Fibroblast of villous mesenchyme (primary cell): ENCODE results near the gene L3MBTL4. TPM values are rescaled to one million over a fixed set of nuclear protein-coding genes. Genes with fewer than 3 reads are reported as not detected.

Experiments used
- DNase-seq: peaks from one replicate; pipeline ENCODE4 v3.0.0-alpha.2; 2010; ENCODE audit warnings: low read depth
- H3K4me3 ChIP-seq: 2 replicates; pipeline ENCODE4 v1.5.1; 2011; ENCODE audit warnings: low read depth, mild to moderate bottlenecking, low read length
- CTCF ChIP-seq: IDR thresholded peaks from 2 replicates; pipeline ENCODE4 v1.5.1; 2012; ENCODE audit warnings: low read depth, mild to moderate bottlenecking, low read length; ENCODE audit not compliant: insufficient read depth
- total RNA-seq: library from RNA; depleted of rRNA; stranded (reverse); fragments of >200 nt; gene quantifications from 2 replicates; pipeline ENCODE4 v1.2.3, GENCODE V29; 2012

Gene L3MBTL4
- total RNA-seq, 1 donor: not detected

DNA sequence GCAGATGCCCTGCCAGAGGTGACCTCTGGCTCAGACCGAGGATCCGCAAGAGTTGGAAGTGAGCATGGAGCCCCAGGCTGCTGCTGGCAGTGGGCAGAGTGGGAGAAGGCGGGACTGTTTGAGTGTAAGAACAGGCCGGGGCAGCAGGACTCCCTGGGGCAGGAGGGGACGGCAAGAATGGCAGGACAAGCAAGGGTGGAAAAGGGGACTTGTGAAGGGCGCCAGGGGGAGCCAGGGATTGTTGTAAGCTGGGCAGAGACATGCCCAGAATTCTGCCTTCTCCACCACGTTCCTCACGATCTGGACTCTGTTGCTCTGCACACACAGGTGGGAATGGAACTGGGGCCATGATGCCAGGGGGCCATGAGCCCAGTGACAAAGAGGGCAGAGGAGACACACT is 447.0 kb downstream of the L3MBTL4 start:
- no peak overlapping the region for H3K4me3 ChIP-seq
- DNase-seq: no peak
- TF ChIP-seq CTCF: no peak

- no peak overlapping the region for H3K4me3 ChIP-seq
- no peak for TF ChIP-seq CTCF
- DNase-seq: no peak
These were observed 447.7 kb downstream of the L3MBTL4 start for GRCh38 chr18:5967007-5967406.

DNA sequence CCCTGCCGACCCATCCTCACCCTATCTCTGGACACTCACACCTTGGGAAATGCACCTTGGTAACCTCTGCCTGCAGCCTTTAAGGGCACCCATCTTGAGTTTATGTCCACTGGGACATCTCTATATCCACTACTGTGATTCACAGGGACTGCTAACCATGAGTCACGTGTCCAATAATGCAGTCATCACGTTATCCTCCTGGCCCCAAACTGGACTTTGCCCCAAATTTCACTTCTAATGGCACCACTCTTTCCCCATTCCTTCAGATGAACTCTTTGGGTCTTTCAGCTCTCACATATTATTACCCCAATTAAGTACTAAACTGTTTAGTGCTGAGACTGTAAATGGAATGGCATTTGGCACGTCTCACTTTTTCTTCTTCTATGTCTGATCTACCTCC is 448.2 kb downstream of the L3MBTL4 start:
- no peak for DNase-seq
- no peak overlapping the region for H3K4me3 ChIP-seq
- TF ChIP-seq CTCF: no peak

GRCh38 chr18:5964996-5965395 is 449.7 kb downstream of the L3MBTL4 start:
- no peak for DNase-seq
- TF ChIP-seq CTCF: no peak
- no peak overlapping the region for H3K4me3 ChIP-seq

DNA sequence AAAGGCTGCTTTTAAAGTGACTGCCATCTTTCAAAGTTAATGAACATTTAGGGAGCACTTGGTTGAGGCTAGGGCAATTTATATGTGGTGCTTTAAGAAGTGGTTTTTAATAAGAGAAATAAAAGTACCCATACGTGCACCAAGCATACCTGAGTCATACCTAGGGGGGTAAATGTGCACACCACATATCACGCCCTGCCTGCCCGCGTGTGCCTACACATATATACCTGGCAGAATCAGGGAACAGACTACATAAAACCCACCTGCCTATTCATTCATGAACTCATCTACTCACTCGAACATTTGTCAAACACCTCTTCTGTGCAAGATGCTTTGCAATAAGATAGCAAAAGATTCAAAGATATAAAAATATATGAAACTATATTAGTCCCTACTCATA is 450.1 kb downstream of the L3MBTL4 start:
- no peak for DNase-seq
- TF ChIP-seq CTCF: no peak
- no peak overlapping the region for H3K4me3 ChIP-seq

GRCh38 chr18:5964108-5964507 is 450.6 kb downstream of the L3MBTL4 start:
- H3K4me3 ChIP-seq: no peak overlapping the region
- DNase-seq: no peak
- no peak for TF ChIP-seq CTCF

DNA sequence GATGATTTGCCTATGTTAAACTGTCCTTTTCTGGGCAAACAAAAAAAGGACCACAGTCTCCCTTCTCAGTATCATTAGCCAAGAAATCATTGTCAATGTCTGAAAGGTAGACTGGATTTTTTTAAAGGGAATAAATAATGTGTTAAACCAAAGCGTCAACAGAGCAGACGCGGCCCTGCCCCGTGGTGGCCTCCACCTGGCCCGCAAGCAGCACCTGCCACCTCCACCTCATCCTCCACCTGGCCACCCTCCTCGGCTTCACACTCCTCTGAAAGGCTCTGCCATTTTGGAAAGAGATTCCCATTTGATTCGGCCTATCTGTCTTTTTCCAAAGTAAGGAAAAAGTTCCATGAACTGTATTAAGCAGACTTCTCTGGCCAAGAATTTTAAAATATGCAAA is 451.4 kb downstream of the L3MBTL4 start:
- no peak for TF ChIP-seq CTCF
- no peak overlapping the region for H3K4me3 ChIP-seq
- no peak for DNase-seq
